ENCODE results near the gene ARIH1. TPM values are rescaled to one million over a fixed set of nuclear protein-coding genes. Genes with fewer than 3 reads are reported as not detected.

The ARIH1 gene
- total and polyA plus RNA-seq, 2 donors (not counting 3 experiments of a cell fraction or from before 2014, with no cell fraction given), result 25.1 to 144 TPM

- no peak overlapping the region for H2AFZ ChIP-seq (ENCODE audit: low read depth, low read length)
- H3K79me2 ChIP-seq (ENCODE audit: control insufficient read depth, insufficient read depth, low read length), result peaks cover 61% of the 10 kb centered on the region
- intact Hi-C loops (cut with micrococcal nuclease), result loop anchor here (2.0 kb wide), 1 partner anchor 80 kb away; the partner anchor contains the start of gene ARIH1
- FAIRE-seq (peak; percentile 71), DNase-seq (ENCODE audit: low read depth, low spot score) (peak; percentile 67)
- H3K4me3 ChIP-seq (replicated peaks in 1 of 3; ENCODE audit: insufficient read depth in 1 of 3, low read depth in 1 of 3, low read length in 3 of 3), result no peak overlapping the region
- CTCF ChIA-PET, result interaction anchor here (1.0 kb wide), 1 partner anchor 27 kb away, joined by 3 read pairs; no protein-coding TSS in a partner anchor
- H3K9me1 ChIP-seq (replicated peaks; ENCODE audit: control insufficient read depth, extremely low read depth, insufficient read depth, low read length), result no peaks in the 10 kb centered on the region
- peaks cover 14% of the 10 kb centered on the region for H3K4me1 ChIP-seq (ENCODE audit: control insufficient read depth, extremely low read depth, insufficient read depth, low read length)
- no peak for TF ChIP-seq MAX (IDR thresholded peaks at IDR 0.05; ENCODE audit: insufficient read depth, insufficient read length)
- no peak for TF ChIP-seq MYC (IDR thresholded peaks at IDR 0.05; ENCODE audit: low read depth, low read length)
- peak; percentile 7 for TF ChIP-seq JUN (IDR thresholded peaks at IDR 0.05; ENCODE audit: borderline replicate concordance, insufficient read depth, insufficient read length, low read depth)
- TF ChIP-seq POLR2A (IDR thresholded peaks at IDR 0.05; ENCODE audit: low read depth, low read length), result no peak
- no peak for TF ChIP-seq EZH2 (IDR thresholded peaks at IDR 0.05; ENCODE audit: borderline replicate concordance, low read depth, low read length, severe bottlenecking)
- no peak for TF ChIP-seq FOS (IDR thresholded peaks at IDR 0.05; ENCODE audit: borderline replicate concordance, insufficient read depth, low read length)
- no TSS peak for BruUV-seq (replicated peaks)
- H3K9ac ChIP-seq (replicated peaks; ENCODE audit: extremely low read depth, insufficient read depth, low read length), result no peak overlapping the region
- peaks cover 2% of the 10 kb centered on the region in 2 experiments for H3K36me3 ChIP-seq (ENCODE audit: control insufficient read depth in 2 of 2, extremely low read depth in 1 of 2, insufficient read depth in 2 of 2, low read length in 2 of 2)
- H4K20me1 ChIP-seq (replicated peaks; ENCODE audit: control insufficient read depth, extremely low read depth, insufficient read depth, low read length), result peaks cover 4% of the 10 kb centered on the region
- H3K27ac ChIP-seq (ENCODE audit: insufficient read depth, low read depth, low read length), result peak overlapping the region; percentile 22
- POLR2A ChIA-PET, result no interaction called here
- H3K27me3 ChIP-seq (ENCODE audit: control insufficient read depth in 2 of 2, insufficient read depth in 2 of 2, low read length in 2 of 2), result no peaks in the 10 kb centered on the region
- H3K4me2 ChIP-seq (ENCODE audit: insufficient read depth, low read length), result no peak overlapping the region
- no peaks in the 10 kb centered on the region for H3K9me3 ChIP-seq (replicated peaks; ENCODE audit: control insufficient read depth, insufficient read depth, low read length)
- dilution Hi-C loops (cut with MboI; ENCODE audit: extremely low pct_ligation_motif_present, low sequenced_read_pairs), result no loop called here
Observed at GRCh38 chr15:72554471-72555425, 80.6 kb downstream of the ARIH1 start.

- no peak overlapping the region for H3K4me3 ChIP-seq (replicated peaks in 1 of 3; ENCODE audit: insufficient read depth in 1 of 3, low read depth in 1 of 3, low read length in 3 of 3)
- TF ChIP-seq MAX (IDR thresholded peaks at IDR 0.05; ENCODE audit: insufficient read depth, insufficient read length) (no peak), GATA2 (IDR thresholded peaks at IDR 0.05; ENCODE audit: insufficient read depth, insufficient read length, low read depth, low read length) (no peak), POLR2A (IDR thresholded peaks at IDR 0.05; ENCODE audit: low read depth, low read length) (no peak), CTCF (IDR thresholded peaks at IDR 0.05; ENCODE audit: extremely low read depth in 1 of 2, insufficient read depth in 1 of 2, low read depth in 1 of 2, low read length in 2 of 2) (no peak), FOS (IDR thresholded peaks at IDR 0.05; ENCODE audit: borderline replicate concordance, insufficient read depth, low read length) (no peak), POLR2AphosphoS5 (IDR thresholded peaks at IDR 0.05; ENCODE audit: insufficient read depth, low read depth, low read length) (no peak), MYC (IDR thresholded peaks at IDR 0.05; ENCODE audit: low read depth, low read length) (no peak), JUN (IDR thresholded peaks at IDR 0.05; ENCODE audit: borderline replicate concordance, insufficient read depth, insufficient read length, low read depth) (no peak), EZH2 (IDR thresholded peaks at IDR 0.05; ENCODE audit: borderline replicate concordance, low read depth, low read length, severe bottlenecking) (no peak)
- ChIA-PET POLR2A (no interaction called here), CTCF (no interaction called here)
- H3K4me1 ChIP-seq (ENCODE audit: control insufficient read depth, extremely low read depth, insufficient read depth, low read length), result peaks cover 7% of the 10 kb centered on the region
- dilution Hi-C loops (cut with MboI; ENCODE audit: extremely low pct_ligation_motif_present, low sequenced_read_pairs) (no loop called here), intact Hi-C loops (cut with micrococcal nuclease) (no loop called here)
- H3K79me2 ChIP-seq (ENCODE audit: control insufficient read depth, insufficient read depth, low read length), result peaks cover 50% of the 10 kb centered on the region
- H4K20me1 ChIP-seq (replicated peaks; ENCODE audit: control insufficient read depth, extremely low read depth, insufficient read depth, low read length), result peaks cover 2% of the 10 kb centered on the region
- FAIRE-seq (no peak), DNase-seq (ENCODE audit: low read depth, low spot score) (no peak)
- no peak overlapping the region for H3K27ac ChIP-seq (ENCODE audit: insufficient read depth, low read depth, low read length)
- no peak overlapping the region for H2AFZ ChIP-seq (ENCODE audit: low read depth, low read length)
- no peaks in the 10 kb centered on the region for H3K9me1 ChIP-seq (replicated peaks; ENCODE audit: control insufficient read depth, extremely low read depth, insufficient read depth, low read length)
- H3K9me3 ChIP-seq (replicated peaks; ENCODE audit: control insufficient read depth, insufficient read depth, low read length), result no peaks in the 10 kb centered on the region
- no peak overlapping the region for H3K4me2 ChIP-seq (ENCODE audit: insufficient read depth, low read length)
- BruUV-seq (replicated peaks), result no TSS peak
- H3K9ac ChIP-seq (replicated peaks; ENCODE audit: extremely low read depth, insufficient read depth, low read length), result no peak overlapping the region
- H3K36me3 ChIP-seq (ENCODE audit: control insufficient read depth in 2 of 2, extremely low read depth in 1 of 2, insufficient read depth in 2 of 2, low read length in 2 of 2), result peaks cover 2 to 7% of the 10 kb centered on the region in 2 experiments
- H3K27me3 ChIP-seq (ENCODE audit: control insufficient read depth in 2 of 2, insufficient read depth in 2 of 2, low read length in 2 of 2), result no peaks in the 10 kb centered on the region
Observed at GRCh38 chr15:72559781-72560180, 85.7 kb downstream of the ARIH1 start.

Measured in endothelial cell of umbilical vein (primary cell).